Keratinocyte (primary cell): ENCODE results near the gene TPD52L1.

ENCODE experiments used
- CTCF ChIP-seq, 3 experiments: IDR thresholded peaks in 1 of 3; conservative IDR thresholded peaks in 1 of 3; optimal IDR thresholded peaks in 1 of 3; 2 replicates in 2 of 3; 3 replicates in 1 of 3; pipeline versions ENCODE3 to v1.5.1; 2011; ENCODE audit warnings: low read length in 3 of 3, mild to moderate bottlenecking in 3 of 3, moderate library complexity in 2 of 3, control low read depth in 1 of 3, inconsistent platforms in 1 of 3; ENCODE audit not compliant: insufficient read depth in 2 of 3; ENCODE audit errors: extremely low read depth in 1 of 3
- EZH2 ChIP-seq: IDR thresholded peaks from one replicate; pipeline ENCODE4 v1.6.1; 2012; ENCODE audit warnings: inconsistent platforms, mild to moderate bottlenecking, low read length, moderate library complexity

DNA sequence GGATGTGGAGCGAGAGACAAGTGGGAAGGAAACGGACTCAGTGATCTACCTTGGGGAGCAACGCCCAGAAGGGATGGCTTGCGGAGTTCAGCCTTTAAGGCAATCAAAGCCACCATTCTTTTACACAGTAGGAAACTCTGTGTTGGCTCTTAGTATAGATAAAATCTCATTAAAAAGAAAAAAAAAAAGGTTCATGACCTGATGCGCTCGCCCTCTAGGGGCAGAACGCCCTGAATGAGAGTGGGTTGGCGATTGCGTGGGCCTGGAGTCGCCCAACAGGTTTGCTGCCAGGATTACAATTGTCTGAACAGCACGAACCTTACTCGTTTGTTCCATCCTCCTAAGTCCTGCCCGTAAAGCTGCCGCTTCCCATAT, 1.2 kb downstream of the TPD52L1 start:
- TF ChIP-seq CTCF (optimal IDR thresholded peaks at IDR 0.05 in 1 of 3, IDR thresholded peaks at IDR 0.05 in 1 of 3, conservative IDR thresholded peaks at IDR 0.05 in 1 of 3; ENCODE audit: extremely low read depth in 1 of 3, insufficient read depth in 2 of 3, low read length in 3 of 3) (peak; percentile 50 to 61 (median 56)), EZH2 (no peak)
